ENCODE results near the gene ZRSR2.
"Not testable (repeated sequence)": the region's sequence is repeated elsewhere in the genome, so short reads cannot be mapped to it uniquely, and the experiment has no call there.

The ZRSR2 gene

GRCh38 chrX:15804563-15804962, 14.3 kb downstream of the ZRSR2 start:
- no peak for DNase-seq

GRCh38 chrX:15808254-15808653, 18.0 kb downstream of the ZRSR2 start:
- no peak for DNase-seq

- DNase-seq: no peak
These were observed 22.1 kb downstream of the ZRSR2 start for GRCh38 chrX:15812192-15812938.

GRCh38 chrX:15813416-15813815, 23.1 kb downstream of the ZRSR2 start:
- DNase-seq: no peak

GRCh38 chrX:15814771-15815365, 24.6 kb downstream of the ZRSR2 start:
- DNase-seq: no peak

- no peak for DNase-seq
These were observed 25.6 kb downstream of the ZRSR2 start for GRCh38 chrX:15815779-15816437.

- DNase-seq: no peak
These were observed 26.1 kb downstream of the ZRSR2 start for GRCh38 chrX:15816438-15816809.

- peak; percentile 54 for DNase-seq
These were observed 26.6 kb downstream of the ZRSR2 start for GRCh38 chrX:15816886-15817285.

- no peak for DNase-seq
These were observed 30.1 kb downstream of the ZRSR2 start for GRCh38 chrX:15820106-15821073.

- no peak for DNase-seq
These were observed 32.6 kb downstream of the ZRSR2 start for GRCh38 chrX:15822922-15823321.

GRCh38 chrX:15825936-15826335, 35.7 kb downstream of the ZRSR2 start:
- DNase-seq: no peak

- DNase-seq: no peak
These were observed 38.9 kb downstream of the ZRSR2 start for GRCh38 chrX:15829217-15829616.

- not testable (repeated sequence) for DNase-seq
These were observed 41.1 kb downstream of the ZRSR2 start for GRCh38 chrX:15831347-15831746.

GRCh38 chrX:15834053-15834452, 43.8 kb downstream of the ZRSR2 start:
- DNase-seq: no peak

- no peak for DNase-seq
These were observed 44.7 kb downstream of the ZRSR2 start for GRCh38 chrX:15834827-15835595.

GRCh38 chrX:15838017-15838416, 47.7 kb downstream of the ZRSR2 start:
- DNase-seq: no peak

- no peak for DNase-seq
These were observed 51.7 kb downstream of the ZRSR2 start for GRCh38 chrX:15841853-15842516.

GRCh38 chrX:15843960-15844359, 53.7 kb downstream of the ZRSR2 start:
- no peak for DNase-seq

- no peak for DNase-seq
These were observed 58.3 kb downstream of the ZRSR2 start for GRCh38 chrX:15848576-15848975.

GRCh38 chrX:15849555-15849954, 59.3 kb downstream of the ZRSR2 start:
- no peak for DNase-seq

GRCh38 chrX:15853586-15854079, 63.3 kb downstream of the ZRSR2 start:
- DNase-seq: no peak
